CD14-positive monocyte (primary cell): Measurements from ENCODE around the gene HNF1B. TPM values are rescaled to one million over a fixed set of nuclear protein-coding genes. Genes with fewer than 3 reads are reported as not detected.

Experiments used
- DNase-seq, 3 donors: peaks; one replicate each; pipeline ENCODE4 v3.0.0-alpha.2; 2011 to 2022
- H2AFZ ChIP-seq: 2 replicates; pipeline ENCODE4 v1.6.0; 2012; ENCODE audit warnings: mild to moderate bottlenecking, low read depth, low read length, inconsistent platforms; ENCODE audit not compliant: insufficient read depth, poor library complexity, severe bottlenecking
- H3K27ac ChIP-seq, 2 donors: 1 replicate in 1 of 2; 2 replicates in 1 of 2; pipeline ENCODE4 v1.5.1; 2012 to 2013; ENCODE audit warnings: low read length in 2 of 2, control low read depth in 1 of 2, inconsistent platforms in 1 of 2, low read depth in 1 of 2, mild to moderate bottlenecking in 1 of 2
- H3K27me3 ChIP-seq, 2 donors: one replicate each; pipeline versions ENCODE4 v1.6.0 to v1.6.1; 2011 to 2013; ENCODE audit warnings: low read length in 2 of 2; ENCODE audit not compliant: control insufficient read depth in 2 of 2, insufficient read depth in 2 of 2
- H3K36me3 ChIP-seq, 2 donors: replicated peaks in 1 of 2; 1 replicate in 1 of 2; 2 replicates in 1 of 2; pipeline versions ENCODE4 v1.5.1 to v1.6.1; 2012 to 2013; ENCODE audit warnings: low read length in 2 of 2, control low read depth in 1 of 2, inconsistent platforms in 1 of 2, mild to moderate bottlenecking in 1 of 2; ENCODE audit not compliant: insufficient read depth in 2 of 2, control insufficient read depth in 1 of 2
- H3K4me1 ChIP-seq, 2 donors: 1 replicate in 1 of 2; 2 replicates in 1 of 2; pipeline versions ENCODE4 v1.5.1 to v1.6.1; 2012 to 2013; ENCODE audit warnings: low read length in 2 of 2, control low read depth in 1 of 2, inconsistent platforms in 1 of 2, mild to moderate bottlenecking in 1 of 2, moderate library complexity in 1 of 2; ENCODE audit not compliant: insufficient read depth in 2 of 2, control insufficient read depth in 1 of 2
- H3K4me2 ChIP-seq: replicated peaks from 2 replicates; pipeline ENCODE3; 2012; ENCODE audit warnings: low read length, moderate library complexity, mild to moderate bottlenecking; ENCODE audit not compliant: poor library complexity, severe bottlenecking; ENCODE audit errors: extremely low read depth
- H3K4me3 ChIP-seq, 3 experiments: fragments of 200-600 bp in 1 of 3; sonication (generic) in 1 of 3; replicated peaks in 1 of 3; 1 replicate in 2 of 3; 2 replicates in 1 of 3; pipeline ENCODE4 v1.5.1; 2011 to 2013; ENCODE audit warnings: low read length in 3 of 3, mild to moderate bottlenecking in 3 of 3, control low read depth in 2 of 3, low read depth in 2 of 3, inconsistent platforms in 1 of 3, moderate library complexity in 1 of 3
- H3K79me2 ChIP-seq: 2 replicates; pipeline ENCODE4 v1.6.0; 2012; ENCODE audit warnings: mild to moderate bottlenecking, control low read depth, inconsistent platforms, low read length, moderate library complexity; ENCODE audit not compliant: insufficient read depth
- H3K9ac ChIP-seq: 2 replicates; pipeline ENCODE4 v1.6.0; 2017; ENCODE audit warnings: low read length, mild to moderate bottlenecking; ENCODE audit not compliant: insufficient read depth, poor library complexity, severe bottlenecking
- H3K9me3 ChIP-seq, 2 donors: replicated peaks in 1 of 2; 1 replicate in 1 of 2; 2 replicates in 1 of 2; pipeline versions ENCODE4 v1.5.1 to v1.6.1; 2012 to 2013; ENCODE audit warnings: low read length in 2 of 2, control low read depth in 1 of 2; ENCODE audit not compliant: control insufficient read depth in 1 of 2, insufficient read depth in 1 of 2
- H4K20me1 ChIP-seq: 2 replicates; pipeline ENCODE4 v1.6.0; 2012; ENCODE audit warnings: mild to moderate bottlenecking, low read length, control low read depth, moderate library complexity; ENCODE audit not compliant: insufficient read depth
- H3K27ac Mint-ChIP-seq, 7 donors: one replicate each; pipeline ENCODE4 v1.8.0; 2020; ENCODE audit warnings: mild to moderate bottlenecking in 7 of 7, mixed read lengths in 7 of 7, moderate library complexity in 6 of 7, inconsistent platforms in 2 of 7
- H3K27me3 Mint-ChIP-seq, 3 donors: one replicate each; pipeline ENCODE4 v1.8.0; 2021 to 2022; ENCODE audit warnings: low read depth in 3 of 3, mild to moderate bottlenecking in 3 of 3, mixed read lengths in 3 of 3, moderate library complexity in 3 of 3, inconsistent platforms in 1 of 3
- H3K36me3 Mint-ChIP-seq, 2 donors: one replicate each; pipeline ENCODE4 v1.8.0; 2020; ENCODE audit warnings: mixed read lengths in 2 of 2, inconsistent platforms in 1 of 2, mild to moderate bottlenecking in 1 of 2
- H3K4me1 Mint-ChIP-seq: one replicate; pipeline ENCODE4 v1.8.0; 2020; ENCODE audit warnings: mild to moderate bottlenecking, mixed read lengths
- H3K4me3 Mint-ChIP-seq, 2 donors: one replicate each; pipeline ENCODE4 v1.8.0; 2020; ENCODE audit warnings: mild to moderate bottlenecking in 2 of 2, mixed read lengths in 2 of 2, moderate library complexity in 1 of 2
- H3K9me3 Mint-ChIP-seq, 7 donors: one replicate each; pipeline ENCODE4 v1.8.0; 2020 to 2022; ENCODE audit warnings: mixed read lengths in 7 of 7, mild to moderate bottlenecking in 6 of 7, moderate library complexity in 6 of 7, inconsistent platforms in 2 of 7
- WGBS: methylation state at CpG from one replicate; pipeline ENCODE4 v1.1.5; 2013; ENCODE audit warnings: missing lambda C conversion rate; ENCODE audit not compliant: insufficient coverage; 5-methylcytosine and 5-hydroxymethylcytosine counted together
- intact Hi-C, 2 donors: fragments of 100-400 bp; cut with micrococcal nuclease; formaldehyde crosslinking; loops; one replicate each; pipeline versions ENCODE4 v1.15.0 to v1.15.1; 2023
- polyA plus RNA-seq, 3 donors: library from polyadenylated mRNA; depleted of rRNA in 1 of 3; unstranded in 2 of 3; stranded (reverse) in 1 of 3; fragments of 300-500 nt in 2 of 3; fragments of >200 nt in 1 of 3; fragmentation: Illumina TruSeq in 2 of 3; gene quantifications; 1 replicate in 2 of 3; 2 replicates in 1 of 3; pipeline ENCODE4 v1.2.3, GENCODE V29; 2012 to 2021
- TF ChIP-seq, protein P1 (sequence below): fragments of 200-600 bp; IDR thresholded peaks from one replicate; pipeline ENCODE4 v1.8.0; 2022; ENCODE audit warnings: antibody characterized with exemption, mild to moderate bottlenecking

HNF1B gene
- polyA plus RNA-seq, 3 donors: not detected

DNA sequence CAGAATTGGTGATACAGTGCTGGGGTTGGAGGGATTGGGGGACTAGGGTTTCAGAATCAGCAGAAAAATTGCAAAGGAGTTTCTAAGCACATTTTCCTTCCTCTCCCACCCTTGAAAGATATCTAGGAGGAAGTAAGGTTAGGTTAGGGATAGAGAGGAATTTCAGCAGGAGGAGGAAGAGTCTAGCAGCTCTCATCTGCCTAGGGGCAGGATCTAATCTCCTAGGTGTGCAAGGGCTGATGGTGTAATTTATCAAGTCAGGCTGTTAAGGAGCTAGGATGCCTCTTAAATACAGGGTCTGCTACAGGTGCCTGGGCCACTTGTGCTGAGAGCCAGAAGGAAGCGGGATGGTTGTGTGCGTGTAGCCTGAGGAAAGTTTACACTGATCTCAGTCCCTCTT, 1.8 kb upstream of the HNF1B start:
- H3K4me1 ChIP-seq: peaks cover 35 to 42% of the 10 kb centered on the region in 2 donors
- peaks cover 62 to 75% of the 10 kb centered on the region in 2 donors for H3K27me3 ChIP-seq
- TF ChIP-seq, protein P1, sequence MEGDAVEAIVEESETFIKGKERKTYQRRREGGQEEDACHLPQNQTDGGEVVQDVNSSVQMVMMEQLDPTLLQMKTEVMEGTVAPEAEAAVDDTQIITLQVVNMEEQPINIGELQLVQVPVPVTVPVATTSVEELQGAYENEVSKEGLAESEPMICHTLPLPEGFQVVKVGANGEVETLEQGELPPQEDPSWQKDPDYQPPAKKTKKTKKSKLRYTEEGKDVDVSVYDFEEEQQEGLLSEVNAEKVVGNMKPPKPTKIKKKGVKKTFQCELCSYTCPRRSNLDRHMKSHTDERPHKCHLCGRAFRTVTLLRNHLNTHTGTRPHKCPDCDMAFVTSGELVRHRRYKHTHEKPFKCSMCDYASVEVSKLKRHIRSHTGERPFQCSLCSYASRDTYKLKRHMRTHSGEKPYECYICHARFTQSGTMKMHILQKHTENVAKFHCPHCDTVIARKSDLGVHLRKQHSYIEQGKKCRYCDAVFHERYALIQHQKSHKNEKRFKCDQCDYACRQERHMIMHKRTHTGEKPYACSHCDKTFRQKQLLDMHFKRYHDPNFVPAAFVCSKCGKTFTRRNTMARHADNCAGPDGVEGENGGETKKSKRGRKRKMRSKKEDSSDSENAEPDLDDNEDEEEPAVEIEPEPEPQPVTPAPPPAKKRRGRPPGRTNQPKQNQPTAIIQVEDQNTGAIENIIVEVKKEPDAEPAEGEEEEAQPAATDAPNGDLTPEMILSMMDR: no peak
- Mint-ChIP-seq H3K4me1 (peaks cover 32% of the 10 kb centered on the region), H3K27ac (peak overlapping the region in 1 of 7 donors; percentile 77), H3K36me3 (peaks cover 2 to 3% of the 10 kb centered on the region in 2 donors), H3K4me3 (peak overlapping the region in 1 of 2 donors; percentile 72), H3K27me3 (peaks cover 77 to 80% (median 78%) of the 10 kb centered on the region in 3 donors), H3K9me3 (peaks cover 0 to 28% (median 7%) of the 10 kb centered on the region in 7 donors)
- no CpG with 5 or more reads among the region's 2 CpGs for WGBS
- intact Hi-C loops: no loop called here
- no peak overlapping the region for H3K9ac ChIP-seq
- H4K20me1 ChIP-seq: no peaks in the 10 kb centered on the region
- no peaks in the 10 kb centered on the region for H3K79me2 ChIP-seq
- H3K36me3 ChIP-seq: no peaks in the 10 kb centered on the region
- H3K9me3 ChIP-seq: peaks cover 0 to 28% of the 10 kb centered on the region in 2 donors
- H3K27ac ChIP-seq: no peak overlapping the region
- H3K4me2 ChIP-seq: no peak overlapping the region
- no peak overlapping the region for H2AFZ ChIP-seq
- no peak for DNase-seq
- H3K4me3 ChIP-seq: no peak overlapping the region

DNA sequence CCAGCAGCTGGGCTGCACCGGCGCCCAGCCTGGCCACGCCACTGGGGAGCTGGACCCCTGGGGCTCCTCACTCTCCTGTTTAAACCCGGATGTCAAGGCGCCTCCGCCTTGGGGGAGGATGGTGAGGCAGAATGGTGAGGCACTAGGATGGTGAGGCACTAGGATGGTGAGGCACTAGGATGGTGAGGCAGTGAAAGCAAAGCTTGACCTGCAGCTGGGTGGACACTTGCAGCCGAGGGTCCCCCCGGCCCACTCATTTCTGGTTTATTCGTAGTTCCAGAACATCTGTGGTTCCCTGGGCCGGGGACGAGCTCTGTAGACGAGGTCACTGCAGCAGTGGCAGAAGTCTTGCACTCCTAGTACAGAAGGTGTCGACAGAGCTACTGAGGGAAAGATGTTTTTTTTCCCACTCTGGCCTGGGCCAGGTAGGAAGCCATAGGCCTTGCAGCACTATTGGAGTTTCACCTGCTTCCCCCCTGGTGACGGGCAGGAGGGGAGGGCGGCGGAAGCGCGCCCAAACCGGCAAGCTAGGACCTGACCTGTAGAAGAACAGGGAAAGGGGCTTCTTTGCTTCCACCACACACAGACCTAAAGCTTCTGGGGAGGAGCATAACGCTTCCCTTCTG, 1.1 kb upstream of the HNF1B start:
- Mint-ChIP-seq H3K27me3 (peaks cover 82 to 85% (median 82%) of the 10 kb centered on the region in 3 donors), H3K27ac (no peak overlapping the region), H3K36me3 (peaks cover 2 to 3% of the 10 kb centered on the region in 2 donors), H3K4me1 (peaks cover 34% of the 10 kb centered on the region), H3K9me3 (peaks cover 0 to 30% (median 7%) of the 10 kb centered on the region in 7 donors), H3K4me3 (peak overlapping the region in 1 of 2 donors; percentile 87)
- H3K79me2 ChIP-seq: no peaks in the 10 kb centered on the region
- H3K4me3 ChIP-seq: no peak overlapping the region
- H3K9ac ChIP-seq: no peak overlapping the region
- H4K20me1 ChIP-seq: no peaks in the 10 kb centered on the region
- intact Hi-C loops: no loop called here
- H2AFZ ChIP-seq: no peak overlapping the region
- 27% methylated on average over 12 of the region's 20 CpGs for WGBS
- peaks cover 35 to 42% of the 10 kb centered on the region in 2 donors for H3K4me1 ChIP-seq
- H3K4me2 ChIP-seq: no peak overlapping the region
- TF ChIP-seq, protein P1: no peak
- H3K9me3 ChIP-seq: peaks cover 0 to 29% of the 10 kb centered on the region in 2 donors
- H3K27me3 ChIP-seq: peaks cover 69 to 80% of the 10 kb centered on the region in 2 donors
- H3K36me3 ChIP-seq: no peaks in the 10 kb centered on the region
- no peak for DNase-seq
- no peak overlapping the region for H3K27ac ChIP-seq
